Transverse colon (tissue), 4 donors: Measurements from ENCODE around the gene BCL7B. TPM values are rescaled to one million over a fixed set of nuclear protein-coding genes. Genes with fewer than 3 reads are reported as not detected.
"Not testable (repeated sequence)": the region's sequence is repeated elsewhere in the genome, so short reads cannot be mapped to it uniquely, and the experiment has no call there.

Experiments used
- DNase-seq: peaks from one replicate; pipeline ENCODE4 v3.0.0-alpha.2; 2019
- H3K27ac ChIP-seq, 4 donors: fragments of 200-600 bp; sonication (generic); 2 replicates each; pipeline ENCODE4 v1.5.1; 2016 to 2018; ENCODE audit warnings: inconsistent platforms in 4 of 4
- H3K27me3 ChIP-seq: fragments of 200-600 bp; sonication (generic); 2 replicates; pipeline ENCODE4 v1.5.1; 2017; ENCODE audit warnings: inconsistent platforms
- H3K36me3 ChIP-seq, 4 donors: fragments of 200-600 bp; sonication (generic); 2 replicates each; pipeline ENCODE4 v1.5.1; 2017 to 2019; ENCODE audit warnings: inconsistent platforms in 4 of 4
- H3K4me1 ChIP-seq, 4 donors: fragments of 200-600 bp; sonication (generic); 2 replicates each; pipeline ENCODE4 v1.5.1; 2017 to 2020; ENCODE audit warnings: inconsistent platforms in 4 of 4
- H3K4me3 ChIP-seq, 4 donors: fragments of 200-600 bp; sonication (generic); 1 replicate in 1 of 4; 2 replicates in 3 of 4; pipeline versions ENCODE4 v1.5.1 to v1.6.1; 2017 to 2019; ENCODE audit warnings: inconsistent platforms in 4 of 4
- H3K9me3 ChIP-seq, 2 donors: fragments of 200-600 bp; sonication (generic); 2 replicates each; pipeline ENCODE4 v1.5.1; 2017 to 2019; ENCODE audit warnings: inconsistent platforms in 2 of 2
- CTCF ChIP-seq, 5 experiments: fragments of 200-600 bp in 3 of 5; fragments of 450-650 bp in 2 of 5; sonication (generic) in 3 of 5; IDR thresholded peaks; 1 replicate in 2 of 5; 2 replicates in 3 of 5; pipeline ENCODE4 v1.5.1; 2016 to 2017; ENCODE audit warnings: antibody characterized with exemption in 5 of 5, inconsistent platforms in 3 of 5, mild to moderate bottlenecking in 2 of 5, moderate library complexity in 1 of 5
- EP300 ChIP-seq: sonication (generic); formaldehyde crosslinking; IDR thresholded peaks from one replicate; pipeline ENCODE4 v1.6.1; 2017; ENCODE audit warnings: antibody characterized with exemption, low read depth
- POLR2A ChIP-seq: fragments of 450-650 bp; IDR thresholded peaks from one replicate; pipeline ENCODE4 v1.6.1; 2016; ENCODE audit warnings: antibody characterized with exemption, mild to moderate bottlenecking, moderate library complexity
- POLR2AphosphoS5 ChIP-seq, 3 donors: sonication (generic); formaldehyde crosslinking; IDR thresholded peaks; one replicate each; pipeline ENCODE4 v1.6.1; 2016; ENCODE audit warnings: antibody characterized with exemption in 3 of 3
- WGBS, 2 donors: methylation state at CpG; one replicate each; pipeline ENCODE4 v1.1.5; 2018; ENCODE audit warnings: low coverage in 1 of 2; 5-methylcytosine and 5-hydroxymethylcytosine counted together
- in situ Hi-C, 4 donors: fragments of 200-750 bp; cut with MboI; loops; one replicate each; pipeline versions ENCODE4 v1.15.0 to v1.15.1; 2017; ENCODE audit warnings: low sequenced_read_pairs in 3 of 4, low pct_ligation_motif_present in 1 of 4, low pct_unique_long_range_greater_than_20kb in 1 of 4
- intact Hi-C: fragments of 100-400 bp; cut with DNase I; formaldehyde crosslinking; loops from one replicate; pipeline ENCODE4 v1.15.1; 2023; ENCODE audit warnings: low total_unique reads
- total RNA-seq, 4 donors: library from RNA; depleted of rRNA; stranded (reverse); fragments of >200 nt; gene quantifications; one replicate each; pipeline ENCODE4 v1.1.0, GENCODE V29; 2016

BCL7B gene
- total RNA-seq, 4 donors from 2014 or later, result 75.7 to 96.1 (median 86.0) TPM

- 74 to 87% methylated on average over 3 to 14 of the region's 14 CpGs for whole genome bisulfite sequencing, 2 donors
Measured at GRCh38 chr7:73593207-73594045, 35.9 kb upstream of the BCL7B start.

GRCh38 chr7:73586911-73587310 is 29.4 kb upstream of the BCL7B start:
- intact Hi-C loops, result no loop called here
- Histone ChIP-seq H3K27me3 (no peaks in the 10 kb centered on the region), H3K36me3 (no peaks in the 10 kb centered on the region), H3K4me3 (no peak overlapping the region), H3K9me3 (no peaks in the 10 kb centered on the region), H3K27ac (no peak overlapping the region), H3K4me1 (peaks cover 0 to 4% (median 2%) of the 10 kb centered on the region in 4 donors)
- DNase-seq, result no peak
- WGBS, 2 donors, result 89 to 91% methylated on average over 3 to 12 of the region's 12 CpGs
- in situ Hi-C loops, result no loop called here
- TF ChIP-seq EP300 (no peak), POLR2AphosphoS5 (IDR thresholded peaks at IDR 0.05) (no peak)

More at GRCh38 chr7:73593207-73594045, 35.9 kb upstream of the BCL7B start:
- Histone ChIP-seq H3K9me3 (no peaks in the 10 kb centered on the region), H3K4me3 (no peak overlapping the region), H3K4me1 (no peaks in the 10 kb centered on the region), H3K27me3 (no peaks in the 10 kb centered on the region), H3K36me3 (no peaks in the 10 kb centered on the region), H3K27ac (no peak overlapping the region)
- TF ChIP-seq EP300, result no peak
- TF ChIP-seq POLR2A, result no peak
- no peak for TF ChIP-seq CTCF (IDR thresholded peaks at IDR 0.05)
- TF ChIP-seq POLR2AphosphoS5 (IDR thresholded peaks at IDR 0.05), result no peak
- no peak for DNase-seq
- in situ Hi-C loops (no loop called here), intact Hi-C loops (no loop called here)

- H3K4me3 ChIP-seq, result no peak overlapping the region
- in situ Hi-C loops (no loop called here), intact Hi-C loops (no loop called here)
- no peaks in the 10 kb centered on the region for H3K27me3 ChIP-seq
- H3K27ac ChIP-seq, result no peak overlapping the region
- 80 to 82% methylated on average over 2 of the region's 2 CpGs for WGBS, 2 donors
- H3K9me3 ChIP-seq, result no peaks in the 10 kb centered on the region
- no peak for TF ChIP-seq CTCF (IDR thresholded peaks at IDR 0.05)
- no peak for TF ChIP-seq POLR2A
- no peak for TF ChIP-seq POLR2AphosphoS5 (IDR thresholded peaks at IDR 0.05)
- TF ChIP-seq EP300, result no peak
- H3K36me3 ChIP-seq, result no peaks in the 10 kb centered on the region
- no peak for DNase-seq
- peaks cover 0 to 4% (median 2%) of the 10 kb centered on the region in 4 donors for H3K4me1 ChIP-seq
Measured at GRCh38 chr7:73585196-73585595, 27.7 kb upstream of the BCL7B start.

- TF ChIP-seq EP300 (no peak), CTCF (IDR thresholded peaks at IDR 0.05) (no peak), POLR2AphosphoS5 (IDR thresholded peaks at IDR 0.05) (no peak), POLR2A (no peak)
- no peaks in the 10 kb centered on the region for H3K36me3 ChIP-seq
- whole genome bisulfite sequencing, 2 donors, result 80 to 95% methylated on average over 1 to 6 of the region's 6 CpGs
- in situ Hi-C loops (no loop called here), intact Hi-C loops (no loop called here)
- H3K4me3 ChIP-seq, result no peak overlapping the region
- peaks cover 0 to 10% (median 4%) of the 10 kb centered on the region in 4 donors for H3K4me1 ChIP-seq
- H3K9me3 ChIP-seq, result no peaks in the 10 kb centered on the region
- DNase-seq, result no peak
- H3K27me3 ChIP-seq, result no peaks in the 10 kb centered on the region
- no peak overlapping the region for H3K27ac ChIP-seq
Measured at GRCh38 chr7:73582664-73583202, 25.2 kb upstream of the BCL7B start.

- 84 to 95% methylated on average over 4 to 9 of the region's 9 CpGs for WGBS, 2 donors
- peaks cover 11 to 25% (median 18%) of the 10 kb centered on the region in 4 donors for H3K4me1 ChIP-seq
- intact Hi-C loops, H3K27me3 ChIP-seq, H3K4me3 ChIP-seq, DNase-seq, in situ Hi-C loops, H3K27ac ChIP-seq, H3K9me3 ChIP-seq, H3K36me3 ChIP-seq: not testable (repeated sequence)
Measured at GRCh38 chr7:73581006-73581405, 23.5 kb upstream of the BCL7B start.
